Measurements from ENCODE around the gene GMDS. TPM values are rescaled to one million over a fixed set of nuclear protein-coding genes. Genes with fewer than 3 reads are reported as not detected.

GMDS gene
- total and polyA plus RNA-seq, 2 of the 8 experiments (the other 6 are each of a cell fraction or from before 2014, with no cell fraction given), result 16.8 to 50.0 TPM

DNA sequence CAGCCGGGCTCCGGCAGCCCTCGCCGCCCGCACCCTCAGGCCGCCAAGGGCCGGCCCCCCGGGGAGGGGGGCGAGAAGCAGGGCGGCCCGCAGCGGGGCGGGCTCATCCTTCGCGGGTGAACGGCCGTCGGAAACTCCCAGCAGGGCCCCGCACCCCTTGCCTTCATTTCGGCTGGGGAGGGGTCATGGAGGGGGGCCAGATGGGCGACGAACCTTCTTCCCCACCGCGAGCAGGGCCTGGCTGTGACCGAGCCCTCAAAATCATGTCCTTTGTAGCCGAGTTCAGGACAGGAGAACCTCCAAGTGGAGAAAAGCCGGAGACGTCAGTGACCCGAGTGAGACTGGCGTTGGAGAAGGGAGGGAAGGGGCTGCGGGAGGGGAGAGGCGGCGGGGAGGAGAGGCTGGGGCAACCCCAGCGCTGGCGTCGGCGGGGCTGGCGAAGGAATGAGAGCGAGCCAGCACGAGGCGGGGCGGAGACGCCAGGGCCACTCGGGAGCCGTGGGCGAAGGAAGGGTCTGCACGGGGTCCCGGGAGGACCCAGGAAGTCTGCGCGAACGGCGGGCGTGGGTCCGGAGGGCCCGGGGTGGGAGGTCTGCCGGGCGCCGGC, 636.3 kb downstream of the GMDS start:
- POLR2A ChIA-PET (ENCODE audit: partially characterized antibody), result interaction anchor here (2.7 kb wide), 1 partner anchor 12 kb away, joined by 13 read pairs; no protein-coding TSS in a partner anchor
- Histone ChIP-seq H3K27ac (ENCODE audit: low read depth, low read length) (no peak overlapping the region), H2BK120ac (replicated peaks; ENCODE audit: low read depth, low read length) (no peak overlapping the region), H3K14ac (ENCODE audit: insufficient read length) (no peak overlapping the region), H4K20me1 (replicated peaks in 1 of 2; ENCODE audit: control insufficient read depth in 1 of 2, insufficient read depth in 2 of 2, low read length in 2 of 2) (peaks cover 11 to 17% of the 10 kb centered on the region in 2 experiments), H3K4me1 (replicated peaks in 1 of 4; ENCODE audit: control insufficient read depth in 3 of 4, insufficient read depth in 4 of 4, low read length in 3 of 4) (peaks cover 14 to 51% (median 23%) of the 10 kb centered on the region in 4 experiments), H3K4ac (replicated peaks; ENCODE audit: insufficient read length, low read depth, low read length) (no peak overlapping the region), H3K4me2 (ENCODE audit: insufficient read depth in 1 of 2, low read depth in 2 of 2, low read length in 2 of 2) (peak overlapping the region; percentile 67 to 93), H4K8ac (ENCODE audit: extremely low read depth, insufficient read depth, low read length) (peak overlapping the region; percentile 45), H3K18ac (ENCODE audit: extremely low read depth, low read length) (no peak overlapping the region; the same call in 1 of the 2 replicates), H3K9me3 (ENCODE audit: insufficient read depth in 2 of 2, low read depth in 1 of 2, low read length in 1 of 2) (no peaks in the 10 kb centered on the region; a peak in 1 of 4 replicates), H2BK20ac (ENCODE audit: low read length) (no peak overlapping the region), H4K5ac (ENCODE audit: insufficient read length, low read depth, low read length) (no peak overlapping the region), H2BK12ac (ENCODE audit: low read depth, low read length) (peak overlapping the region; percentile 68; the same call in 1 of the 2 replicates), H3K4me3 (ENCODE audit: extremely low read depth in 1 of 4, insufficient read depth in 2 of 4, low read depth in 3 of 4, low read length in 4 of 4) (peak overlapping the region; percentile 11 to 60 (median 22); a peak in 6 of 8 replicates), H3K79me1 (ENCODE audit: low read depth, low read length) (no peaks in the 10 kb centered on the region), H3K79me2 (ENCODE audit: control insufficient read depth in 1 of 2, insufficient read depth in 2 of 2, low read length in 2 of 2) (no peaks in the 10 kb centered on the region), H4K91ac (replicated peaks; ENCODE audit: insufficient read length, low read length) (peak overlapping the region; percentile 27), H2AK5ac (ENCODE audit: low read depth, low read length) (no peak overlapping the region), H3K23me2 (ENCODE audit: low read depth, low read length) (peaks cover 24% of the 10 kb centered on the region; the same call in 1 of the 2 replicates), H3K23ac (ENCODE audit: insufficient read length) (no peak overlapping the region), H2BK5ac (ENCODE audit: low read depth, low read length) (no peak overlapping the region; the same call in 1 of the 2 replicates), H3K27me3 (replicated peaks in 1 of 4; ENCODE audit: control insufficient read depth in 3 of 4, extremely low read depth in 1 of 4, insufficient read depth in 3 of 4, low read length in 3 of 4) (peaks cover 80 to 100% (median 90%) of the 10 kb centered on the region in 4 experiments), H2BK15ac (ENCODE audit: low read length) (no peak overlapping the region; the same call in 1 of the 2 replicates), H3K36me3 (ENCODE audit: control insufficient read depth in 2 of 4, insufficient read depth in 4 of 4, low read length in 3 of 4) (peaks cover 0 to 22% (median 0%) of the 10 kb centered on the region in 4 experiments; a peak in 1 of 8 replicates), H3K56ac (replicated peaks; ENCODE audit: insufficient read length, low read depth, low read length) (no peak overlapping the region), H2AFZ (ENCODE audit: low read length) (no peak overlapping the region), H3K9ac (replicated peaks in 1 of 4; ENCODE audit: extremely low read depth in 1 of 4, low read depth in 3 of 4, low read length in 3 of 4) (no peak overlapping the region)
- DNase-seq (ENCODE audit: low read depth in 1 of 2, low spot score in 2 of 2) (no peak), FAIRE-seq (no peak)
- WGBS, 2 experiments (ENCODE audit: extremely low coverage in 1 of 2, insufficient coverage in 1 of 2, insufficient read length in 1 of 2, insufficient replicate concordance in 2 of 2, low coverage in 1 of 2, low lambda C conversion rate in 2 of 2, missing lambda C conversion rate in 1 of 2), result 1% methylated on average over 21 of the region's 58 CpGs; no CpG with 5 or more reads in 1 of the 2 experiments
- CTCF ChIA-PET (ENCODE audit: partially characterized antibody), result interaction anchor here (1.1 kb wide), 1 partner anchor 9 kb away, joined by 3 read pairs; no protein-coding TSS in a partner anchor
- TF ChIP-seq KDM4A (IDR thresholded peaks at IDR 0.05; ENCODE audit: low read depth, low read length, severe bottlenecking) (peak; percentile 81), ZNF274 (IDR thresholded peaks at IDR 0.05; ENCODE audit: borderline replicate concordance, extremely low read depth, low read length) (no peak), EZH2 (IDR thresholded peaks at IDR 0.05; ENCODE audit: low read depth, low read length, severe bottlenecking) (peak; percentile 80), YY1 (IDR thresholded peaks at IDR 0.05; ENCODE audit: low read depth, low read length) (no peak), SUZ12 (IDR thresholded peaks at IDR 0.05; ENCODE audit: low read length) (peak; percentile 33; the same call in 1 of the 2 replicates)
